SK-N-MC (cell line): ENCODE results near the gene EIF2A.

ENCODE experiments used
- EZH2 ChIP-seq: fragments of 200-600 bp; sonication (generic); IDR thresholded peaks from one replicate; pipeline ENCODE4 v1.6.1; 2017; ENCODE audit warnings: antibody characterized with exemption
- FOXP2 ChIP-seq: optimal IDR thresholded peaks from 2 replicates; pipeline ENCODE3; 2011; ENCODE audit warnings: mild to moderate bottlenecking, moderate library complexity; ENCODE audit not compliant: insufficient read depth; ENCODE audit errors: extremely low read length, control extremely low read depth

DNA sequence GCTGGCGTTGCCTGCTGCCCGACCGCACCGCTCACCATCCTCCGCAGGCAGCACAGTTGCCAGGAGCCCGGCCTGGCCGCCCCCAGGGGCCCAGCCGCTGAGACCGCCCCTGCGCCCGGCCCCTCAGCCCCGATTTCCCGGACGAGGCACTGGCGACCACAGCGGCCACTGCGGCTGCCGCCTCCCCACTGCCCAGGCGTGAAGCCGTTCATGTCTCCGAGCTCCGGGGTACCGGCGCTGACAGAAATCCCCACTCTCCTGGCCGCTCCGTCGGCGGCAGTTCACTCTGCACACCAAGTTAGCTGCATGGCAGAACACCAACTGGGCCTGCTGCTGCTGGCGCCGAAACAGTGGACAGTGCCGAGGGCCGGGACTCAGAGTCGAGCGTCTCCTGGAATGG, 65.1 kb downstream of the EIF2A start:
- TF ChIP-seq EZH2 (no peak), FOXP2 (no peak)
